GM12875 (cell line): ENCODE data around the gene FOXM1.

Source experiments
- H3K4me3 ChIP-seq: one replicate; pipeline ENCODE4 v1.5.1; 2011; ENCODE audit warnings: low read depth, low read length, control low read depth
- CTCF ChIP-seq: IDR thresholded peaks from 2 replicates; pipeline ENCODE4 v1.5.1; 2011; ENCODE audit warnings: low read depth, mild to moderate bottlenecking, control low read depth, inconsistent platforms, low read length, moderate library complexity, borderline replicate concordance; ENCODE audit not compliant: insufficient read depth

The FOXM1 gene

GRCh38 chr12:2912216-2912575, 35.2 kb upstream of the FOXM1 start:
- no peak overlapping the region for H3K4me3 ChIP-seq
- TF ChIP-seq CTCF, result no peak

GRCh38 chr12:2904260-2904659, 27.3 kb upstream of the FOXM1 start:
- no peak for TF ChIP-seq CTCF
- no peak overlapping the region for H3K4me3 ChIP-seq

- no peak overlapping the region for H3K4me3 ChIP-seq
- TF ChIP-seq CTCF, result no peak
These were observed 25.4 kb upstream of the FOXM1 start for GRCh38 chr12:2902272-2902880.

GRCh38 chr12:2900642-2901041, 23.7 kb upstream of the FOXM1 start:
- H3K4me3 ChIP-seq, result no peak overlapping the region
- TF ChIP-seq CTCF, result no peak

- no peak overlapping the region for H3K4me3 ChIP-seq
- TF ChIP-seq CTCF, result no peak
These were observed 20.4 kb upstream of the FOXM1 start for GRCh38 chr12:2897418-2897817.

- no peak overlapping the region for H3K4me3 ChIP-seq
- no peak for TF ChIP-seq CTCF
These were observed 18.5 kb upstream of the FOXM1 start for GRCh38 chr12:2895511-2895910.

- no peak overlapping the region for H3K4me3 ChIP-seq
- no peak for TF ChIP-seq CTCF
These were observed 18.1 kb upstream of the FOXM1 start for GRCh38 chr12:2895051-2895451.
